Stimulated activated CD4-positive, alpha-beta T cell treated with anti-CD3 and anti-CD28 coated beads, Interleukin-4, amount 100 ng/mL, for 48 hours (primary cell): Measurements from ENCODE around the gene C18orf32.
"Not testable (repeated sequence)": the region's sequence is repeated elsewhere in the genome, so short reads cannot be mapped to it uniquely, and the experiment has no call there.

Experiments
- DNase-seq, 2 donors: peaks; one replicate each; pipeline ENCODE4 v3.0.0-alpha.2; 2020; ENCODE audit warnings: low read depth in 2 of 2

The C18orf32 gene

DNA sequence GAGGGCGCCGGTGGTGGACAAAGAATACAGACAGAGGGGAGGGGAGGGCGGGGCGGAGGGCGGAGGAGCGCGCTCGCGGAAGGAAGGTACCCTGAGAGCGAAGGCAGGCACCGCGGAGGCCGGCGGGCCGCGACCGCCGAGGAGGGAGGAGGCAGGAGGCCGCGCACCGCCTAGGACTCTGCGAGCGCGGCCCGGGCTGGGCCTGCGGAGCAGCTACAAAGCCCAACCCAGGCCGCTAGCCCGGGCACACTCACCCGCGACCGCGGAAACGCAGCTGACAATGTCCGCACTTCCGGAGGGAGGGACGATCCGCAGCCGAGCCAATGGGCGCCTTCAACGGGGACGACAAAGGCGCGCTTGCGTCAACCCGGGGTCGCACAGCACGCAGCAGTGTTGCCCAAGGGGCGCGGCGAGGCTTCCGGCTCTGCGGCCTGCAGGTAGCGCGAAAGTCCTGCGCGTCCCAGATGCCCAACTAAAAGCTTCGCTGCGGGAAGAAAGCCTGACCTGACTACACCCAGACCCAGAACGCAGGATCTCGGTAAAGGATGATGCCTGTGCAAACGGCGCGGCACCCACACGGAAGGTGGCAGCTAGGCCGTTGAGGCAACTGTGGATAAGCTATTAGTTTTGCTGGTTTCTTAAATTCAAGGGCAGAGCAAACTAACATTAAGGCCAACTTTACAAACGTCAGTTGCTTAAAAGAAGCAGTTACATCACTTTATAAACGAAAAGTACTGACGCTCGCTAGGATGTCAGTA, at the start of gene C18orf32:
C18orf32 (minus strand) TSS at position 282 of the 758 bp plus-strand sequence. CDS start 3,486 bp downstream, outside the sequence.
- DNase-seq, result peak; percentile 93

DNA sequence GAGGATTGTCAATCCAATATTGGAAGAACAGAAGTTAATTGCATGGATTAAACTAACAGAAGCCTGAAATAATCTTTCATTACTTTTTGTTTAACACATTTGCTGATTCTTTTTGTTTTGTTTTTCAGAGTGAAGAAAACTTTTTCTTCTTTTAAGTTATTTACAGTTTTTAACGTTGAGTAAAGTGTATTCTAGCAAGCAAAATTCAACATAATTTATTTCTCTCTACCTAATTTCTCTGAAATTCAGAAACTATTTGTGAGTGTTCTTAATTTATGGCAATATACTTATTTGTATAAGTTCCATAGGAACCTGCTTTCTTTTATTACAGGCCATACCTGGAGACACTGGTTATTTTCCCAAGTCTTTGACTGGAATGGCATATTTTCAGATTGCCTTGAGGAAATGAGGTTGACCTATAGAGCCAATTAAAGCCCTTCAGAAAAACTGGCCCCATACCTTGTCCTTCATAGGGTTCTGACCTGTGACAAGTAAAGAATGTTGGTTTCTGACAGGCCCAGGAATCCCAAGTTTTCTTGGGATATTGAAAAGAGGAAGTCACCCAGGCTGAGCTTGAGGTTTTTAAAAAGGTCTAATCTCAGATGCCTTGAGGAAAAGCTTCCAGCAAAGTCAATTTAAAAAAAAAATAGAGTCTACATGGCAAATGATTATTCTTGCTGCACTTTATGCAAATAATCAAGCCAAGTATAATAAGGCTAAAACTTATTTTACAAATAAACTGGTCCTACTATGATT, 48.0 kb upstream of the C18orf32 start:
- DNase-seq, result no peak

- no peak for DNase-seq
Measured at GRCh38 chr18:49531678-49532153, 44.7 kb upstream of the C18orf32 start.

GRCh38 chr18:49529596-49529995, 42.6 kb upstream of the C18orf32 start:
- DNase-seq, result no peak

- DNase-seq, result no peak
Measured at GRCh38 chr18:49527631-49528327, 40.7 kb upstream of the C18orf32 start.

GRCh38 chr18:49525981-49526380, 38.9 kb upstream of the C18orf32 start:
- no peak for DNase-seq

DNA sequence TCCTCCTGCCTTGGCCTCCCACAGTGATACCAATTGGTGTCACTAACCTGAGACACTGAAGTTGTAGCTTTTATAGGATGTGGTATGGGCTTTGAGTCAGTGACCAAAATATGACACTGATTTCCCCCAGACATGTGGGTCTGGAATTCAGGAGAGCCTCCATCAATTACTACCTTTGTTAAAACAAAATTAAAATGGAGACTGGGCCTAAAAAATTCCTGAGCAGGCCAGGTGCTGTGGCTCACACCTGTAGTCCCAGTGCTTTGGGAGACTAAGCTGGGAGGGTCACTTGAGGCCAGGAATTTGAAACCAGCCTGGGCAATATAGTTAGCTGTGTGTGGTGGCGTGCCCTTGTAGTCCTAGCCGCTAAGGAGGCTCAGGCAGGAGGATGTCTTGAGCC, 37.9 kb upstream of the C18orf32 start:
- no peak for DNase-seq

- DNase-seq, result no peak
Measured at GRCh38 chr18:49524349-49524748, 37.3 kb upstream of the C18orf32 start.

- not testable (repeated sequence) for DNase-seq
Measured at GRCh38 chr18:49523580-49524093, 36.6 kb upstream of the C18orf32 start.

DNA sequence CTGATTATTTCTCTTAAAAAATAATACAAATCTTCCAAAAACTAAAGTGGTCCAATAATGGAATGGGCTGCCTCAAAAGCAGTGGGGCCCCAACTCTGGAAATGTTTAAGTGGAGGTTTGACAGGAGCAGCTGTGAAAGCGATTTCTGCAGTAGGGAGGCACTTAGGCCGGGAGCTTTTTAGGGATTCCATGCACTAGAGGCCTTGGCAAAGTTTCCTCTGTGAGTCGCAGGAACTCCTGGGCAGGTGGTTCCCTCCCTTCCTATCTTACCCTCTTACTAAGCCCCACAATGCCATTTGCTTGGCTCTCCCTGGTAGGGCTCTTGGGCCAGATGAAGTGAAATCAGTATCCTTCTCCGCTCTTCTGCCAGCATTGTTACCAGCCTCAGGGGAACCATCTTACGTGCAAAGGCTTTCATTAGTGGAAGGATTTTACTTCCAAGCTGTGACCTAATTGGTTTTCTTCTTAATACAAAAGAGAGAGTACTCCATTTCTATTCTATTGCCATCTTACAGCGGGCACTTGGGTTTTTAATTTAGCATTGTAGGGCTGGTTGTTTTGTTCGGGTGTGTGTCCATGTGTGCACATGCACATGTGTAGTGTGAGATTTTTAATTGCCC, 34.3 kb upstream of the C18orf32 start:
- DNase-seq, result no peak

DNA sequence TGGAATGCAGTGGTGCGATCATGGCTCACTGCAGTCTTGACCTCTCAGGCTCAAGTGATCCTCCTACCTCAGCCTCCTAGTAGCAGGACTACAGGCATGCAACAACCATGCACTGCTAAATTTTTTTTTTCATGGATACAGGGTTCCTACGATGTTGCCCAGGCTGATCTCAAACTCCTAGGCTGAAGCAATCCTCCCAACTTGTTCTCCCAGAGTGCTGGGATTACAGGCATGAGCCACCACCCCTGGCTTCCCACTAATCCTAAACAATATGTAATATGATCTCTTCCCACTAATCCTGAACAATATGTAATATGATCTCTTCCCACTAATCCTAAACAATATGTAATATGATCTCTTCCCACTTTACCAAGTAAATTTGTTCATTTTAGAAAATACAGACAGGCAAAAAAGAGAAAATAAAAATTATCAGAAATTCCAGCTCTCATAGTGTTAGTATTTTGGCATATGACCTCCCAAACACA, 33.7 kb upstream of the C18orf32 start:
- DNase-seq, result no peak

DNA sequence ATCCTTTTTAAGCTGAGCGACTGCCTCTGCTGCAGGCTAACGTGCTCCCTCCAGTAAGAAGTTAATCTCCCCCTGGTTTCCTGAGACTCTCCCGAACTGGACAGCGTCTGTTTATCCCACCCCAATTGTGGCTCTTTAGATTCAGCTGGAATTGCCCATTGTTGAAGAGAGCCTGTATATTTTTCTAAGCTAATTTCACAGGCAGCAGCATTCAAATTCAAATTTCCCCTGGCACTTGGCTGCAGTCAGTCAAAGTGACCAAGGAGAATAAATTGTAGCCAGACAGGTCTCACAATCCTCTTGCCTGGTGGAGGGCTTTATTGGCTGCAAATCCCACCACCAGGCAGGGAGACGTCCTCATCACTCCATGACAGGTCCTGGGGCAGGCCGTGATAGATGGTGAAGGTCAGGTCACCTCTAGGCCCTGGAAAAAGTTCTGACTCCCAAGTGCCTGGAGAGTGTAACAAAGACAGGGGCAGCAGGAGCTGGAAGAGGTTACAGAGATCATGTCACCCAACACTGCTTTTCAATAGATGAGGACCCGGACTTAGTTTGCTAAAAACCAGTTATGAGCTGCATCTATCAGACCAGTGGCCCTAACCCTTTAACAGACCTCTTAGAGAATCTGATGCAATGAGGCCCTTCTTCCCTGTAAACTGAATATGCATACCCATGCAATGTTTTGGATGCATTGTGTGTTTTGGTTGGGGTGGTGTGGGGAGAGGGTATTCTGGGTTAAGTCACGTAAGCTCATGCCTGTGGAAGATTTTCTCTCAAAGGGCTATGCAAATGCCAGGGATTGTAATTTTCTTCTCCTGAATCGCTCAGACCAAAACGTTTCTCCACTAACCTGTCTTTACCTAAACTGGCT, 32.3 kb upstream of the C18orf32 start:
- DNase-seq, result no peak

GRCh38 chr18:49517483-49517882, 30.4 kb upstream of the C18orf32 start:
- no peak for DNase-seq

GRCh38 chr18:49515516-49515915, 28.5 kb upstream of the C18orf32 start:
- no peak for DNase-seq

DNA sequence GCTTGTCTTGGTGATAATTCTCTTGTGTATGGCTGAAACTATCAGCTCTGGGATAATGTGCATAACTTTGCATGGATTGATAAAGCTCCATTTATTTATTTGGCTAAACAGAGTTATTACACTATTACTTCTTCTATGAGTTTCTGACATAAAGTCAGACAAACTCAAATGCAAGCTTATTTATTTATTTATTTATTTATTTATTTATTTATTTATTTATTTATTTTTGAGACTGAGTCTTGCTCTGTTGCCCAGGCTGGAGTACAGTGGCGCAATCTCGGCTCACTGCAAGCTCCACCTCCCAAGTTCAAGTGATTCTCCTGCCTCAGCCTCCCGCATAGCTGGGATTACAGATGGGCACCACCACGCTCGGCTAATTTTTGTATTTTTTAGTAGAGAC, 28.0 kb upstream of the C18orf32 start:
- not testable (repeated sequence) for DNase-seq

- no peak for DNase-seq
Measured at GRCh38 chr18:49514577-49514976, 27.5 kb upstream of the C18orf32 start.

DNA sequence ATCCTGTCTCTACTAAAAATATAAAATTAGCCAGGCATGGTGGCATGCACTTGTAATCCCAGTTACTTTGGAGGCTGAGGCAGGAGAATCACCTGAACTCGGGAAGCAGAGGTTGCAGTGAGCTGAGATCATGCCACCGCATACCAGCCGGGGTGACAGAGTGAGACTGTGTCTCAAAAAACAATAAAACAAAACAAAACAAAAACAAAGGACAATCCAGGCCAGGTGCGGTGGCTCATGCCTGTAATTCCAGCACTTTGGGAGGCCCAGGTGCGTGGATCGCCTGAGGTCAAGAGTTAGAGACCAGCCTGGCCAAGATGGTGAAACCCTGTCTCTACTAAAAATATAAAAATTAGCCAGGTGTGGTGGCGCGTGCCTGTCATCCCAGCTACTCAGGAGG, 25.8 kb upstream of the C18orf32 start:
- not testable (repeated sequence) for DNase-seq

DNA sequence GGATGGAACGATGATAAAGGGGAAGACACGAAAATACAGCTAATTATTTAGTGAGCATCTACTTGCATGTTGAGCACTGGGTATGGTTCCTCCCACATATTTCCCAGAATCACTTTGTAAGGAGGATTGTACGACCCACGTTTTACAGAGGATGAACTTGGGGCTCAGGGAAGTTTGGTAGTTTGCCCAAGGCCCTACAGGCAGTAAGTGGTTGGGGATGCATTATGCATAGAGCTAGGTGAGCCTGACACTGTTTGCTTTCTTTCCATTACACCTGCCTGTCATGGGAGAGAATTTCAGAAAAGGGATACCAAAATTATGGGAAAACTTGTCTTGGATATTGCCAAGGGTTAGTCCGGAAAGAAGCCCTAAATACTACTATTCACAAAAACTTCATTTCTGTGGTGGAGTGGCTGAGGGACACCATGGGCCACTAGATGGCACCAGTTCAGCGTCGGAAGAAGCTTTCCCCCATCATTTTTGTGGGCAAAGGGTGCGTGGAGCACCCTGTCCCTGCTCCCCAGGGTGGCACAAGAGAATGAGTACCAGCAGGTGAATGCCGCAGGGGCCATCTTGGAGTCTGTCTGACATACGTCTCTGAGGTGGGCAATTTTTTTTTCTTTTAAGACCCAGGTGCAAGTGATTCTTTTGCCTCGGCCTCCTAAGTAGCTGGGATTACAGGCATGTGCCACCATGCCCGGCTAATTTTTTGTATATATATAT, 23.5 kb upstream of the C18orf32 start:
- DNase-seq, result peak; percentile 19 to 26

GRCh38 chr18:49506438-49506837, 19.4 kb upstream of the C18orf32 start:
- not testable (repeated sequence) for DNase-seq

DNA sequence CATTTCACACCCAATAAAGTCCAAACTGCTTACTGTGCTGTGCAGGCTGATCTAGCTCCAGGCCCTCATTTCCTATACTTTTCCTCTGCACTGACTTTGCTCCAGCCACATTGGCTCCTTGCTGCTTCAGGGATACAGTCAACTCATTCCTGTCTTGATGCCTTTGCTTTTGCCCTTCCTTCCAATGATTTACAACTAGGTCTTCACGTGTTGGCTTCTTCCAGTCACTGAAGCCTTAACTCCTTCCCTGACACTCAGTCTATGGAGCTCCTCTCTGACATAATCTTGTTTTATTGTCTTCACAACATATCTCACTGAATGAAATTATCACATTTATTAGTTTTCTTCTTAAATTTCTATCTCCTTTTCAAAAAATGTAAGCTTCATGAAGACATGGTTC, 16.9 kb upstream of the C18orf32 start:
- no peak for DNase-seq
